Mesenchymal stem cell (in vitro differentiated cells and primary cell): ENCODE measurements around the gene STN1.

Experiments used
- DNase-seq: peaks from one replicate; pipeline ENCODE4 v3.0.0-alpha.2; 2013
- H2AFZ ChIP-seq: one replicate; pipeline ENCODE4 v1.6.1; 2013; ENCODE audit warnings: low read depth, mild to moderate bottlenecking, control low read depth, inconsistent platforms, low read length, moderate library complexity
- H2AK5ac ChIP-seq: 2 replicates; pipeline ENCODE4 v1.6.1; 2013; ENCODE audit warnings: low read length, moderate library complexity, mild to moderate bottlenecking, inconsistent platforms; ENCODE audit not compliant: severe bottlenecking
- H2BK120ac ChIP-seq: one replicate; pipeline ENCODE4 v1.6.1; 2013; ENCODE audit warnings: low read depth, mild to moderate bottlenecking, inconsistent platforms, low read length, moderate library complexity
- H2BK12ac ChIP-seq, 2 experiments: one replicate each; pipeline ENCODE4 v1.6.1; 2013; ENCODE audit warnings: inconsistent platforms in 2 of 2, low read length in 2 of 2, mild to moderate bottlenecking in 2 of 2, moderate library complexity in 2 of 2, control low read depth in 1 of 2
- H2BK15ac ChIP-seq: one replicate; pipeline ENCODE4 v1.6.1; 2013; ENCODE audit warnings: mild to moderate bottlenecking, low read depth, inconsistent platforms; ENCODE audit not compliant: poor library complexity, severe bottlenecking
- H2BK5ac ChIP-seq: 2 replicates; pipeline ENCODE4 v1.6.1; 2013; ENCODE audit warnings: low read depth, mild to moderate bottlenecking, low read length, control low read depth, inconsistent platforms; ENCODE audit not compliant: poor library complexity, severe bottlenecking
- H3K14ac ChIP-seq, 2 experiments: one replicate each; pipeline ENCODE4 v1.6.1; 2013; ENCODE audit warnings: inconsistent platforms in 2 of 2, low read length in 2 of 2, control low read depth in 1 of 2, mild to moderate bottlenecking in 1 of 2, moderate library complexity in 1 of 2
- H3K18ac ChIP-seq, 2 experiments: one replicate each; pipeline ENCODE4 v1.6.1; 2013; ENCODE audit warnings: inconsistent platforms in 2 of 2, low read length in 2 of 2, control low read depth in 1 of 2, low read depth in 1 of 2, mild to moderate bottlenecking in 1 of 2
- H3K23ac ChIP-seq, 2 experiments: one replicate each; pipeline ENCODE4 v1.6.1; 2013; ENCODE audit warnings: inconsistent platforms in 2 of 2, low read length in 2 of 2, mild to moderate bottlenecking in 2 of 2, moderate library complexity in 2 of 2, control low read depth in 1 of 2
- H3K27ac ChIP-seq: 2 replicates; pipeline ENCODE4 v1.5.1; 2013; ENCODE audit warnings: mild to moderate bottlenecking, moderate library complexity, low read length, control low read depth, inconsistent platforms; ENCODE audit not compliant: poor library complexity, severe bottlenecking
- H3K27me3 ChIP-seq, 2 experiments: 2 replicates each; pipeline versions ENCODE4 v1.6.1 to v1.7.0; 2013; ENCODE audit warnings: low read length in 2 of 2, mild to moderate bottlenecking in 2 of 2, moderate library complexity in 2 of 2, control low read depth in 1 of 2, inconsistent platforms in 1 of 2; ENCODE audit not compliant: control insufficient read depth in 1 of 2, insufficient read depth in 1 of 2
- H3K36me3 ChIP-seq, 2 experiments: 2 replicates each; pipeline versions ENCODE4 v1.6.1 to v1.7.0; 2013; ENCODE audit warnings: low read length in 2 of 2, control low read depth in 1 of 2, inconsistent platforms in 1 of 2, low read depth in 1 of 2, mild to moderate bottlenecking in 1 of 2; ENCODE audit not compliant: insufficient read depth in 2 of 2, control insufficient read depth in 1 of 2
- H3K4ac ChIP-seq, 2 experiments: one replicate each; pipeline ENCODE4 v1.6.1; 2013; ENCODE audit warnings: inconsistent platforms in 2 of 2, low read length in 2 of 2, mild to moderate bottlenecking in 2 of 2, moderate library complexity in 2 of 2, control low read depth in 1 of 2, low read depth in 1 of 2
- H3K4me1 ChIP-seq: 2 replicates; pipeline ENCODE4 v1.6.1; 2013; ENCODE audit warnings: low read depth, low read length, control low read depth; ENCODE audit not compliant: control insufficient read depth, insufficient read depth
- H3K4me2 ChIP-seq: 2 replicates; pipeline ENCODE4 v1.6.1; 2013; ENCODE audit warnings: low read length, mild to moderate bottlenecking, inconsistent platforms; ENCODE audit not compliant: poor library complexity, severe bottlenecking
- H3K4me3 ChIP-seq, 2 experiments: 2 replicates each; pipeline versions ENCODE4 v1.5.1 to v1.7.0; 2013; ENCODE audit warnings: low read length in 2 of 2, mild to moderate bottlenecking in 2 of 2, control low read depth in 1 of 2, low read depth in 1 of 2; ENCODE audit not compliant: insufficient read depth in 1 of 2
- H3K79me1 ChIP-seq: replicated peaks from 2 replicates; pipeline ENCODE4 v1.6.1; 2013; ENCODE audit warnings: mild to moderate bottlenecking, control low read depth, low read length, inconsistent platforms; ENCODE audit not compliant: poor library complexity, severe bottlenecking
- H3K9ac ChIP-seq: 2 replicates; pipeline ENCODE4 v1.7.0; 2013; ENCODE audit warnings: mild to moderate bottlenecking, low read length, moderate library complexity
- H3K9me3 ChIP-seq: 2 replicates; pipeline ENCODE4 v1.7.0; 2013; ENCODE audit warnings: mild to moderate bottlenecking, low read length; ENCODE audit not compliant: control insufficient read depth
- H4K8ac ChIP-seq: one replicate; pipeline ENCODE4 v1.6.1; 2013; ENCODE audit warnings: inconsistent platforms, mild to moderate bottlenecking, low read length, moderate library complexity
- H4K91ac ChIP-seq: one replicate; pipeline ENCODE4 v1.6.1; 2013; ENCODE audit warnings: mild to moderate bottlenecking, low read length, inconsistent platforms
- WGBS: methylation state at CpG from one replicate; pipeline ENCODE4 v1.1.7; 2013; ENCODE audit warnings: mixed read lengths; 5-methylcytosine and 5-hydroxymethylcytosine counted together

Gene STN1

DNA sequence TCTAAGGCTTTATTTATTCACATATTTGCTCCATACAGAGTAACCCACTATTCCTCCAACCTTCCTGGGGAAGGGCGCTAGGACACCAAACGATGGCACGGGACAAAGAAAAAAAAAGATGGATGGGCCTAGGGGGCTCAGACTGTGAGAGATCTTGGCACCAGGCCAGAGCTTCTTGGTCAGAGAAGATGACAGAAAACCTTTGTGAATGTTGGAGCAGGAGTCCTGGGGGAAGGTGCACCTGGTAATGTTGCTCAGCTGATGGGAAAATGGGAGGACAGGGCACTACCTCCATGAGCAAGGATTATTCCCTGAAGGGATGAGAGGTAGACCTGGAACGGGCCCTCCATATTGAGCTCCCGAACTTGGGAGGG lies 61.2 kb downstream of the STN1 start:
- H2BK12ac ChIP-seq = peak overlapping the region in 1 of 2 experiments; percentile 22
- peaks cover 0 to 16% of the 10 kb centered on the region in 2 experiments for H3K27me3 ChIP-seq
- H4K8ac ChIP-seq = no peak overlapping the region
- H3K27ac ChIP-seq = no peak overlapping the region
- H3K4me3 ChIP-seq = no peak overlapping the region
- H2BK15ac ChIP-seq = peak overlapping the region; percentile 12
- no peaks in the 10 kb centered on the region for H3K36me3 ChIP-seq
- H3K9ac ChIP-seq = no peak overlapping the region
- WGBS = 93% methylated on average over 5 of the region's 5 CpGs
- H3K14ac ChIP-seq = no peak overlapping the region
- H3K23ac ChIP-seq = no peak overlapping the region
- no peak overlapping the region for H3K4ac ChIP-seq
- H3K4me1 ChIP-seq = peaks cover 10% of the 10 kb centered on the region
- no peak overlapping the region for H2BK120ac ChIP-seq
- no peaks in the 10 kb centered on the region for H3K9me3 ChIP-seq
- no peak overlapping the region for H3K18ac ChIP-seq
- no peak overlapping the region for H3K4me2 ChIP-seq
- no peak for DNase-seq
- H2AFZ ChIP-seq = no peak overlapping the region
- no peak overlapping the region for H2BK5ac ChIP-seq
- no peaks in the 10 kb centered on the region for H3K79me1 ChIP-seq
- H2AK5ac ChIP-seq = no peak overlapping the region
- H4K91ac ChIP-seq = no peak overlapping the region

DNA sequence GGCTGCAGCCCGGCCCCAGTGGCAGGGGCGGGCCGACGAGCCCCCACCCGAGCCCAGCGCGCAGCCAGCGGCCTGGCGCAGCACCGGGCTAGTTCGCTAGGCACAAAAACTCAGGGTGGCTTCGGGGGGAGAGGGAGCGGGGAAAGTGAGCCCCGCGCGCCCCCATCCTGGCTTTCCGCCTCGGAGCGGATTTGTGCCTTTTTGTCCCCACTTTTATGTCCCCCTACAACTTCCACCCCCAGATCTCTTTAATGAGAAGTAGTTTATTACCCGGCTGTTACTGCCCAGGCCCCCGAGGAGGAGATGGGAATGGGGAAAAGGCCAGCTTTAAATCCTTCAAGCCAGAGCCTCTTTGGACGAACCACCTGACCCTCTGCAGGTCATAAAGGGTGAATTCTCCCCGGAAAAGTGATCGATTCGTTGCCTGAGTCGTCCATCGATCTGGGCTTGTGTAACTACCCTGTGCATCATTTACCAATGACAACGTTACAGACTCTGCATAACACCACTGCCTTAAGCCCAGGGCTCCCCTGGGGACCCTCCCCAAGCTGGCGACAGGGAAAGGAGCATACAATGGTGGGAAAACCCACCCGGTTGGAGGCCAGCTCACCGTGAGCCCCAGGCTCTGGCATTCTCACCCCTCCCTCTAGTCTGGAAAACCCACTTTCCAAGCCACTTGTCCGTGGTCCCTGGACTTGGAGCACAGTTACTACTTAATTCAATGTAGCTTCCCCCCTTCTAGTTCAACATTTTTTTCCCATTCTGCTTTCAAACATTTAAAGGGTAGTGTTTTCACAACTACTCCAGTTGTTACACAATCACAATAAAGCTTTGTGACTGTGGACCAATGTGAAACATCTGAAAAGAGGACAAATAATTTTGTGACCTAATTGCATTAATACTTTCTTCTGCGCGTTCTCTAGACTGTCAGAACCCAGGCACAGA lies 61.9 kb downstream of the STN1 start:
- Histone ChIP-seq H4K8ac (peak overlapping the region; percentile 67), H3K18ac (peak overlapping the region in 1 of 2 experiments; percentile 54), H2BK12ac (peak overlapping the region in 1 of 2 experiments; percentile 64), H2BK15ac (peak overlapping the region; percentile 74), H3K23ac (no peak overlapping the region), H3K27ac (no peak overlapping the region), H3K4me3 (peak overlapping the region; percentile 51 to 66), H3K14ac (no peak overlapping the region), H2AK5ac (no peak overlapping the region), H3K9ac (peak overlapping the region; percentile 63), H2BK120ac (peak overlapping the region; percentile 78), H3K4me2 (peak overlapping the region; percentile 73), H3K27me3 (peaks cover 0 to 16% of the 10 kb centered on the region in 2 experiments), H3K9me3 (no peaks in the 10 kb centered on the region), H3K4ac (peak overlapping the region in 1 of 2 experiments; percentile 13), H4K91ac (no peak overlapping the region), H3K79me1 (no peaks in the 10 kb centered on the region), H3K36me3 (no peaks in the 10 kb centered on the region), H2AFZ (no peak overlapping the region), H3K4me1 (peaks cover 10% of the 10 kb centered on the region), H2BK5ac (no peak overlapping the region)
- DNase-seq = no peak
- WGBS = 15% methylated on average over 23 of the region's 34 CpGs

DNA sequence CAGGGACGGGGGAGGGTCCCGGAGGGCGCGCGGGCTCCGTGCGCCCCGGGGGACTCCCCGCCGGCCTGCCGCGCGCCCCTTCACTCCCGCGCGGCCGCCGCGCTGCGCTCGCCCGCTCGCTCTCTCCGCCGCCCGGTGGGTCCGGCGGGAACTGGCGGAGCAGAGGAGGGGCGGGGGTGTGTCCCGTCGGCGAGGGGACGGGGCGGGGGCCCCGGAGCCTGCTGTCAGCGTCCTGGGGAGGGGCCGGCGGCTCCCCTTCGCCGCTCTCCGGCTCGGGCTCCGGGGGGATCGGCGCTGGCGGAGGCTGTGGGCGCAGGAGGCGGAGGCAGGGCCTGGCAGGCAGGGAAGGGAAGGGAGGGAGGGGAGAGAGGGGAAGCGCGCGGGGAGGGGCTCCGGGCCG lies 62.6 kb downstream of the STN1 start, which contains the start of gene SH3PXD2A:
TSS of gene SH3PXD2A (minus strand) at position 153 of the 400 bp plus-strand sequence. CDS start 310 bp downstream, outside the sequence.
- Histone ChIP-seq H3K4me2 (peak within 1 kb of the TSS; percentile 73), H3K9ac (peak within 1 kb of the TSS; percentile 87), H3K36me3 (no peaks in the 10 kb centered on the region), H3K23ac (no peak within 1 kb of the TSS), H3K27ac (no peak within 1 kb of the TSS), H2BK120ac (peak within 1 kb of the TSS; percentile 78), H3K9me3 (no peaks in the 10 kb centered on the region), H4K8ac (peak within 1 kb of the TSS; percentile 67), H3K4me3 (peak within 1 kb of the TSS; percentile 51 to 88), H3K79me1 (no peaks in the 10 kb centered on the region), H2AK5ac (no peak within 1 kb of the TSS), H4K91ac (peak within 1 kb of the TSS; percentile 73), H2AFZ (no peak within 1 kb of the TSS), H3K14ac (peak within 1 kb of the TSS in 1 of 2 experiments; percentile 71), H3K4me1 (peaks cover 13% of the 10 kb centered on the region), H2BK12ac (peak within 1 kb of the TSS; percentile 18 to 64), H3K27me3 (peaks cover 0 to 16% of the 10 kb centered on the region in 2 experiments), H3K18ac (peak within 1 kb of the TSS; percentile 62 to 77), H2BK15ac (peak within 1 kb of the TSS; percentile 95), H2BK5ac (no peak within 1 kb of the TSS), H3K4ac (peak within 1 kb of the TSS; percentile 9 to 60)
- 2% methylated on average over 17 of the region's 54 CpGs for WGBS
- DNase-seq = peak; percentile 50
